ENCODE measurements around the gene ASB11. TPM values are rescaled to one million over a fixed set of nuclear protein-coding genes. Genes with fewer than 3 reads are reported as not detected.

ASB11 gene
- total RNA-seq, 4 donors from 2014 or later = 16.2 to 59.8 (median 47.4) TPM

DNA sequence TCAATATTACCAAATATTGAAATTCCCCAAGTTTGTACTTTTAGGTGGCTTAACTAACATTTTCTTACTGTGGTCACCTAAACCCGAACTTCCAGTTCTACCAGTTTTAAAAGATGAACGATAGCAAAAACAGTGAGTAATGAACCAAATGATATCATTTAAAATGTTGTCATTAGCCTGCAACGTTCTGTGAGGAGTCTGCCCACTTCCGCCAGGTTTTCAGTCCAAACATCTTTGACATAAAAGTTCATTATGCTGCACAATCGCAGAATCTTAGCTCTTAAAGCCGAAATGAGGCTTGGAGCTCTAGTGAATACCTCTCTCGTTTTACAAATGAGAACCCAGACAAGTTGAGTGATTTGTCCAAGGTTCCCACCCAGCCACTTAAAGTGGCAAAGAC is 19.1 kb upstream of the ASB11 start:
- in situ Hi-C loops (cut with MboI; ENCODE audit: low sequenced_read_pairs in 4 of 4) = loop anchor here in 1 of 4 donors (25.0 kb wide), 1 partner anchor 153 kb away; the partner anchor contains the start of gene PIR
- TF ChIP-seq POLR2A (IDR thresholded peaks at IDR 0.05) = no peak
- no peak for TF ChIP-seq CTCF (IDR thresholded peaks at IDR 0.05 in 4 of 5, conservative IDR thresholded peaks at IDR 0.05 in 1 of 5)

DNA sequence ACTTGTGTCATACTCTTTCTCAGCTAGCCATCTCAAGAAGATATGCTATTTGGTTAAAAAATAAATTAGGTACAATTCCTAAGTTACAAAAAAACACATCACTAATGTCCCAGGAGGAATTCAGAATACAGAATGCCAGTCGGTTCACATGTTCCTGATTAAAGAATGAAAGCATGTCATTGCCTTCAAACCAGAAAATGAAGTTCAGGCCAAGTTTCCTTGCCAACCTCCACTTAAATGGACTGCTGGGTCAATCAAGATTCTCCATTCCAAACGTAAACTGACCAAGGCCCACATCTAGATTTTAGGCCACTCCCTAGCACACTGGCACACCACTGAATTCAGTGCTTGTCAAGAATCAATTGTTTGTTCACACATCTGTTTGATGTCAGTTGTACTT is 13.4 kb upstream of the ASB11 start:
- Histone ChIP-seq H3K4me1 (no peaks in the 10 kb centered on the region), H3K36me3 (peaks cover 0 to 7% of the 10 kb centered on the region in 2 donors), H3K4me3 (no peak overlapping the region), H3K9me3 (no peaks in the 10 kb centered on the region), H3K27me3 (no peaks in the 10 kb centered on the region), H3K27ac (no peak overlapping the region)
- intact Hi-C loops (cut with DNase I; ENCODE audit: low total_unique reads) = no loop called here
- in situ Hi-C loops (cut with MboI; ENCODE audit: low sequenced_read_pairs in 4 of 4) = loop anchor here in 1 of 4 donors (25.0 kb wide), 1 partner anchor 158 kb away; the partner anchor contains the start of gene PIR
- ATAC-seq = no peak
- no peak for TF ChIP-seq CTCF (IDR thresholded peaks at IDR 0.05 in 4 of 5, conservative IDR thresholded peaks at IDR 0.05 in 1 of 5)
- TF ChIP-seq POLR2A (IDR thresholded peaks at IDR 0.05) = no peak
- no peak for DNase-seq

More for the DNA sequence above, 19.1 kb upstream of the ASB11 start:
- intact Hi-C loops (cut with DNase I; ENCODE audit: low total_unique reads) = loop anchor here (2.0 to 10.0 kb wide), 2 partner anchors 18 to 160 kb away; partner anchors contain the start of gene PIR
- Histone ChIP-seq H3K36me3 (no peaks in the 10 kb centered on the region), H3K9me3 (no peaks in the 10 kb centered on the region), H3K27ac (peak overlapping the region; percentile 86 to 91 (median 89)), H3K27me3 (no peaks in the 10 kb centered on the region), H3K4me1 (peaks cover 0 to 13% of the 10 kb centered on the region in 2 donors), H3K4me3 (peak overlapping the region; percentile 63 to 78 (median 72))
- DNase-seq = no peak
- ATAC-seq = no peak

GRCh38 chrX:15328131-15328530 is 12.7 kb upstream of the ASB11 start:
- Histone ChIP-seq H3K4me1 (no peaks in the 10 kb centered on the region), H3K27me3 (no peaks in the 10 kb centered on the region), H3K9me3 (no peaks in the 10 kb centered on the region), H3K36me3 (peaks cover 0 to 7% of the 10 kb centered on the region in 2 donors), H3K4me3 (no peak overlapping the region), H3K27ac (no peak overlapping the region)
- no peak for TF ChIP-seq CTCF (IDR thresholded peaks at IDR 0.05 in 4 of 5, conservative IDR thresholded peaks at IDR 0.05 in 1 of 5)
- no peak for TF ChIP-seq POLR2A (IDR thresholded peaks at IDR 0.05)
- intact Hi-C loops (cut with DNase I; ENCODE audit: low total_unique reads) = no loop called here
- ATAC-seq = no peak
- in situ Hi-C loops (cut with MboI; ENCODE audit: low sequenced_read_pairs in 4 of 4) = loop anchor here in 1 of 4 donors (25.0 kb wide), 1 partner anchor 159 kb away; the partner anchor contains the start of gene PIR
- no peak for DNase-seq

DNA sequence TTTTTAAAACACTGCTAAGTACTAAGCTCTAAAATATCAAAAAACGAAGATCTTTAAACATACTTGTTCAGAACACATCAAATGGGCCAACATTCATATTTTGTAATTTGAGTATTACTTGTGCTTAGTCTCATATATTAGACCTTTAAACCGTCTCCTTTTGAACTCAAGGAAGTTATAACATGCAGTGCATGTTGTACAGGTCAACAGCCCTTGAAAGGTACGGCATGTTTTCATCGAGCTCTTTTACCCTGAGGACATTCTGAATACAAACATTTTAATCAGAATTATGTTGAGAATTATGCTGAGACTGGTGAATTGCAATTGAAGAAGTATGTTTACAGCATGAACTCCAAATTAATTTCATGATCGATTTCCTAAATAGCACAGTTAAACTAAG is 7.0 kb upstream of the ASB11 start:
- in situ Hi-C loops (cut with MboI; ENCODE audit: low sequenced_read_pairs in 4 of 4) (no loop called here), intact Hi-C loops (cut with DNase I; ENCODE audit: low total_unique reads) (no loop called here)
- ATAC-seq (no peak), DNase-seq (no peak)
- Histone ChIP-seq H3K36me3 (peaks cover 0 to 7% of the 10 kb centered on the region in 2 donors), H3K9me3 (no peaks in the 10 kb centered on the region), H3K4me3 (no peak overlapping the region), H3K27ac (no peak overlapping the region), H3K27me3 (no peaks in the 10 kb centered on the region), H3K4me1 (no peaks in the 10 kb centered on the region)
- TF ChIP-seq CTCF (IDR thresholded peaks at IDR 0.05 in 4 of 5, conservative IDR thresholded peaks at IDR 0.05 in 1 of 5) (no peak), POLR2A (IDR thresholded peaks at IDR 0.05) (no peak)

DNA sequence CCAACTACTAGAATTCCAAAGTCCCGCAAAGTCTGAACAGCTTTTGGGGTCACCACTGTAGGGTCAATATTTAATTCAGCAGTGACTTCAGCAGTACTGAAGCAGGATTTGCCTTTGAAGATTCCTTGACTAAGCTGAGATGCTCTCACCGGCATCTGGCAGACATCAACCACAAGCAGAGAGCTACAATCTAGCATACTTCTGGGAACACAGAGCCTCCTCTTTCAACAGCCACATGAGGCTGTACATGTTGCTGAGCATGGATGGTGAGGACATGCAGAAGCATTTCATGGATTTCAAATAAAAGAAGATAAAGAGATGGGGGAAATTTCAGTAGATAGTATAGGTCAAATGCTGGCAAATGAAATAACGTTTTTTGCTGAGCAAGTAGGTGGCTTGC is 6.6 kb upstream of the ASB11 start:
- ATAC-seq (no peak), DNase-seq (no peak)
- in situ Hi-C loops (cut with MboI; ENCODE audit: low sequenced_read_pairs in 4 of 4) = no loop called here

More for the DNA sequence above, 6.6 kb upstream of the ASB11 start:
- Histone ChIP-seq H3K4me1 (no peaks in the 10 kb centered on the region), H3K36me3 (peaks cover 0 to 7% of the 10 kb centered on the region in 2 donors), H3K27me3 (no peaks in the 10 kb centered on the region), H3K4me3 (no peak overlapping the region), H3K9me3 (no peaks in the 10 kb centered on the region), H3K27ac (no peak overlapping the region)
- intact Hi-C loops (cut with DNase I; ENCODE audit: low total_unique reads) = no loop called here
- TF ChIP-seq CTCF (IDR thresholded peaks at IDR 0.05 in 4 of 5, conservative IDR thresholded peaks at IDR 0.05 in 1 of 5) = no peak
- no peak for TF ChIP-seq POLR2A (IDR thresholded peaks at IDR 0.05)
